HepG2 (cell line): ENCODE data around the gene SPCS1. TPM values are rescaled to one million over a fixed set of nuclear protein-coding genes. Genes with fewer than 3 reads are reported as not detected.

Experiments
- BCL3 ChIP-seq: sonication (generic); formaldehyde crosslinking; IDR thresholded peaks from 2 replicates; pipeline ENCODE4 v1.5.1; 2020; ENCODE audit warnings: mild to moderate bottlenecking, missing genetic modification reagents, moderate library complexity
- FOSL1 ChIP-seq: sonication (generic); formaldehyde crosslinking; IDR thresholded peaks from 2 replicates; pipeline ENCODE4 v1.9.0; 2021; ENCODE audit warnings: missing genetic modification reagents, borderline replicate concordance
- FOXJ3 ChIP-seq: sonication (generic); formaldehyde crosslinking; IDR thresholded peaks from 2 replicates; pipeline ENCODE4 v1.4.0; 2020; ENCODE audit warnings: missing genetic modification reagents, mild to moderate bottlenecking, borderline replicate concordance
- HIVEP1 ChIP-seq: sonication (generic); formaldehyde crosslinking; IDR thresholded peaks from 2 replicates; pipeline ENCODE4 v1.4.0; 2020; ENCODE audit warnings: mild to moderate bottlenecking, missing genetic modification reagents
- PRPF4 ChIP-seq: fragments of 200-400 bp; formaldehyde crosslinking; IDR thresholded peaks from 2 replicates; pipeline ENCODE4 v1.6.1; 2016; ENCODE audit warnings: low read length, low read depth; ENCODE audit not compliant: poor library complexity, severe bottlenecking
- THAP7 ChIP-seq: sonication (generic); formaldehyde crosslinking; IDR thresholded peaks from 2 replicates; pipeline ENCODE4 v1.8.1; 2023; ENCODE audit warnings: mild to moderate bottlenecking, missing genetic modification reagents
- ZNF281 ChIP-seq: sonication (generic); formaldehyde crosslinking; IDR thresholded peaks from 2 replicates; pipeline ENCODE4 v1.4.0; 2020; ENCODE audit warnings: missing genetic modification reagents, borderline replicate concordance
- ZNF549 ChIP-seq: sonication (generic); formaldehyde crosslinking; IDR thresholded peaks from 2 replicates; pipeline ENCODE4 v1.5.0; 2020; ENCODE audit warnings: missing genetic modification reagents
- polyA plus RNA-seq, 8 experiments: library from polyadenylated mRNA; depleted of rRNA in 3 of 8; stranded (reverse) in 7 of 8; unstranded in 1 of 8; fragments of >200 nt; fragmentation: Illumina TruSeq in 4 of 8; extraction: Trizol in 4 of 8; gene quantifications; 2 replicates each; pipeline versions ENCODE4 v1.2.1 to v1.2.3, GENCODE V29; 2011 to 2016; ENCODE audit warnings: low read depth in 4 of 8, missing spikeins in 1 of 8, mixed read lengths in 1 of 8; ENCODE audit not compliant: insufficient read depth in 1 of 8
- total RNA-seq, 5 experiments: library from RNA; depleted of rRNA; stranded (reverse); fragments of >200 nt; fragmentation: Illumina TruSeq; extraction: Trizol; gene quantifications; 2 replicates each; pipeline ENCODE4 v1.2.3, GENCODE V29; 2016; ENCODE audit warnings: low read depth in 1 of 5
- TF ChIP-seq, protein P1 (sequence below): sonication (generic); formaldehyde crosslinking; IDR thresholded peaks from 2 replicates; pipeline ENCODE4 v1.5.0; 2020; ENCODE audit warnings: missing genetic modification reagents
- TF ChIP-seq, protein P2 (sequence below): sonication (generic); formaldehyde crosslinking; conservative IDR thresholded peaks from 2 replicates; pipeline ENCODE4 v1.4.0; 2020; ENCODE audit warnings: missing genetic modification reagents
- TF ChIP-seq, protein P3 (sequence below): sonication (generic); formaldehyde crosslinking; IDR thresholded peaks from 2 replicates; pipeline ENCODE4 v1.4.0; 2020; ENCODE audit warnings: missing genetic modification reagents
- TF ChIP-seq, protein P4 (sequence below): sonication (generic); formaldehyde crosslinking; IDR thresholded peaks from 2 replicates; pipeline ENCODE4 v1.8.1; 2023; ENCODE audit warnings: missing genetic modification reagents, inconsistent platforms, borderline replicate concordance
- TF ChIP-seq, protein P5 (sequence below): IDR thresholded peaks from 2 replicates; pipeline ENCODE4 v1.6.1; 2018; ENCODE audit warnings: missing genetic modification reagents, mild to moderate bottlenecking, missing compliant biosample characterization

The SPCS1 gene
- total and polyA plus RNA-seq, 2 of the 13 experiments (the other 11 are each of a cell fraction or from before 2014, with no cell fraction given) = 84.6 to 120 TPM

DNA sequence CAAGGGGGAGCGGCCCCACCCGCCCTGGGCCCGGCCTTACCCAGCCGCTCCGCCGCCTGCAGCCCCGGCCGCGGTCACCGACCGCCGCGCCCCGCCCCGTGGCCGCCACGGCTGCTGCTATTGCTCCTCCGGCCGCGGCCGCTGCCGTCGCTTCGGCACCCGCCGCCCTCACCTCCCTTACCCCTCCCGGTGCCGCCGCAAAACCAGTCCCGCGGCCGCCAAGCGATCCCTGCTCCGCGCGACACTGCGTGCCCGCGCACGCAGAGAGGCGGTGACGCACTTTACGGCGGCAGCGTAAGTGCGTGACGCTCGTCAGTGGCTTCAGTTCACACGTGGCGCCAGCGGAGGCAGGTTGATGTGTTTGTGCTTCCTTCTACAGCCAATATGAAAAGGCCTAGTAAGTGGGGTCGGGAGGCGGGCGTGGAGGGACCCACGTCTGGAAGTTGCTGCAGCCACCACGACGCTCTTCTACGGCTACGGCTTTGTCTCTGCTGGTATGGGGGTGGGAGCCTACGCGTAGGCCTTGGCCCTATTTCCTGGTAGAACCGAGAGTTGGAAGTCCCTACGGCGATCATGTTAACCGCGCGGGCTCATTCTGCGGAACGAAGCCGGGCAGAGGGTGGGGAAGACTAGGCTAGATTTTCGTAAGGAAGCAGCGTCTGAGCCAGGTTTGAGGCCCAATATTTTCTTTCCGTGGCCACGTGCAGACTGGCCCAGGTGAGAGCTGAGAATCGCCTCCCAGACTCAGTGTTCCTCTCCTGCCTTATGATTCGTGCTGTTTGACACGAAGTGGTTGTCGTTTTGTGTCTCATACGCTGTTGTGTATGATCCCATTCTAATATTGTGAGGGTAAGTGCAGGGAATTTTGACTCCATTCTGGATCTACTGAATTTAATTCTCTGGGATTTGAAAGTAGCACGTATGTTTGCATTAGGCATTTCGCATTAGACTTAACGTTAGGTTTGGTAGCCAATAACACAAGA is 19.9 kb upstream of the SPCS1 start, which contains the start of the genes GNL3 and PBRM1 (continued):
- TF ChIP-seq, protein P1, sequence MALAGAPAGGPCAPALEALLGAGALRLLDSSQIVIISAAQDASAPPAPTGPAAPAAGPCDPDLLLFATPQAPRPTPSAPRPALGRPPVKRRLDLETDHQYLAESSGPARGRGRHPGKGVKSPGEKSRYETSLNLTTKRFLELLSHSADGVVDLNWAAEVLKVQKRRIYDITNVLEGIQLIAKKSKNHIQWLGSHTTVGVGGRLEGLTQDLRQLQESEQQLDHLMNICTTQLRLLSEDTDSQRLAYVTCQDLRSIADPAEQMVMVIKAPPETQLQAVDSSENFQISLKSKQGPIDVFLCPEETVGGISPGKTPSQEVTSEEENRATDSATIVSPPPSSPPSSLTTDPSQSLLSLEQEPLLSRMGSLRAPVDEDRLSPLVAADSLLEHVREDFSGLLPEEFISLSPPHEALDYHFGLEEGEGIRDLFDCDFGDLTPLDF = peak; percentile 65
- no peak for TF ChIP-seq PRPF4
- no peak; the same call in 1 of the 2 replicates for TF ChIP-seq BCL3 (CRISPR knock-in tag)
- TF ChIP-seq HIVEP1 = peak; percentile 92
- peak; percentile 83; the same call in 1 of the 2 replicates for TF ChIP-seq THAP7
- no peak for TF ChIP-seq FOXJ3 (CRISPR knock-in tag)
- TF ChIP-seq, protein P2, sequence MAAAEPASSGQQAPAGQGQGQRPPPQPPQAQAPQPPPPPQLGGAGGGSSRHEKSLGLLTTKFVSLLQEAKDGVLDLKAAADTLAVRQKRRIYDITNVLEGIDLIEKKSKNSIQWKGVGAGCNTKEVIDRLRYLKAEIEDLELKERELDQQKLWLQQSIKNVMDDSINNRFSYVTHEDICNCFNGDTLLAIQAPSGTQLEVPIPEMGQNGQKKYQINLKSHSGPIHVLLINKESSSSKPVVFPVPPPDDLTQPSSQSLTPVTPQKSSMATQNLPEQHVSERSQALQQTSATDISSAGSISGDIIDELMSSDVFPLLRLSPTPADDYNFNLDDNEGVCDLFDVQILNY (CRISPR knock-in tag) = peak; percentile 67
- peak; percentile 48; the same call in 1 of the 2 replicates for TF ChIP-seq ZNF281 (CRISPR knock-in tag)
- TF ChIP-seq, protein P3, sequence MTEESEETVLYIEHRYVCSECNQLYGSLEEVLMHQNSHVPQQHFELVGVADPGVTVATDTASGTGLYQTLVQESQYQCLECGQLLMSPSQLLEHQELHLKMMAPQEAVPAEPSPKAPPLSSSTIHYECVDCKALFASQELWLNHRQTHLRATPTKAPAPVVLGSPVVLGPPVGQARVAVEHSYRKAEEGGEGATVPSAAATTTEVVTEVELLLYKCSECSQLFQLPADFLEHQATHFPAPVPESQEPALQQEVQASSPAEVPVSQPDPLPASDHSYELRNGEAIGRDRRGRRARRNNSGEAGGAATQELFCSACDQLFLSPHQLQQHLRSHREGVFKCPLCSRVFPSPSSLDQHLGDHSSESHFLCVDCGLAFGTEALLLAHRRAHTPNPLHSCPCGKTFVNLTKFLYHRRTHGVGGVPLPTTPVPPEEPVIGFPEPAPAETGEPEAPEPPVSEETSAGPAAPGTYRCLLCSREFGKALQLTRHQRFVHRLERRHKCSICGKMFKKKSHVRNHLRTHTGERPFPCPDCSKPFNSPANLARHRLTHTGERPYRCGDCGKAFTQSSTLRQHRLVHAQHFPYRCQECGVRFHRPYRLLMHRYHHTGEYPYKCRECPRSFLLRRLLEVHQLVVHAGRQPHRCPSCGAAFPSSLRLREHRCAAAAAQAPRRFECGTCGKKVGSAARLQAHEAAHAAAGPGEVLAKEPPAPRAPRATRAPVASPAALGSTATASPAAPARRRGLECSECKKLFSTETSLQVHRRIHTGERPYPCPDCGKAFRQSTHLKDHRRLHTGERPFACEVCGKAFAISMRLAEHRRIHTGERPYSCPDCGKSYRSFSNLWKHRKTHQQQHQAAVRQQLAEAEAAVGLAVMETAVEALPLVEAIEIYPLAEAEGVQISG (CRISPR knock-in tag) = peak; percentile 87
- TF ChIP-seq, protein P4, sequence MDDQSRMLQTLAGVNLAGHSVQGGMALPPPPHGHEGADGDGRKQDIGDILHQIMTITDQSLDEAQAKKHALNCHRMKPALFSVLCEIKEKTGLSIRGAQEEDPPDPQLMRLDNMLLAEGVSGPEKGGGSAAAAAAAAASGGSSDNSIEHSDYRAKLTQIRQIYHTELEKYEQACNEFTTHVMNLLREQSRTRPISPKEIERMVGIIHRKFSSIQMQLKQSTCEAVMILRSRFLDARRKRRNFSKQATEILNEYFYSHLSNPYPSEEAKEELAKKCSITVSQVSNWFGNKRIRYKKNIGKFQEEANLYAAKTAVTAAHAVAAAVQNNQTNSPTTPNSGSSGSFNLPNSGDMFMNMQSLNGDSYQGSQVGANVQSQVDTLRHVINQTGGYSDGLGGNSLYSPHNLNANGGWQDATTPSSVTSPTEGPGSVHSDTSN (CRISPR knock-in tag) = 0 out of 2 replicates have a peak, but pooled peaks have one; percentile 25
- no peak for TF ChIP-seq ZNF549 (CRISPR knock-in tag)
- TF ChIP-seq, protein P5, sequence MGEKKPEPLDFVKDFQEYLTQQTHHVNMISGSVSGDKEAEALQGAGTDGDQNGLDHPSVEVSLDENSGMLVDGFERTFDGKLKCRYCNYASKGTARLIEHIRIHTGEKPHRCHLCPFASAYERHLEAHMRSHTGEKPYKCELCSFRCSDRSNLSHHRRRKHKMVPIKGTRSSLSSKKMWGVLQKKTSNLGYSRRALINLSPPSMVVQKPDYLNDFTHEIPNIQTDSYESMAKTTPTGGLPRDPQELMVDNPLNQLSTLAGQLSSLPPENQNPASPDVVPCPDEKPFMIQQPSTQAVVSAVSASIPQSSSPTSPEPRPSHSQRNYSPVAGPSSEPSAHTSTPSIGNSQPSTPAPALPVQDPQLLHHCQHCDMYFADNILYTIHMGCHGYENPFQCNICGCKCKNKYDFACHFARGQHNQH (CRISPR knock-in tag) = peak; percentile 79
- no peak for TF ChIP-seq FOSL1
